H1 (cell line): ENCODE measurements around the gene CASP3. TPM values are rescaled to one million over a fixed set of nuclear protein-coding genes. Genes with fewer than 3 reads are reported as not detected.

ENCODE experiments used
- CTCF ChIA-PET: fragments of 300-600 bp; sonication (Branson Sonifier 250); formaldehyde crosslinking; loops from one replicate; lab custom pipeline; 2021; ENCODE audit not compliant: partially characterized antibody; lab: Charles Lee
- POLR2A ChIA-PET: fragments of 300-600 bp; sonication (Branson Sonifier 250); formaldehyde crosslinking; loops from one replicate; lab custom pipeline; 2021; ENCODE audit warnings: inconsistent platforms; ENCODE audit not compliant: partially characterized antibody; lab: Charles Lee
- DNase-seq, 2 experiments: peaks; one replicate each; pipeline versions ENCODE4 v3.0.0 to v3.0.0-alpha.2; 2010 to 2022; ENCODE audit warnings: low spot score in 2 of 2, low read depth in 1 of 2, mixed read lengths in 1 of 2
- FAIRE-seq: peaks from 2 replicates; lab custom pipeline; 2011; peaks lifted over from hg19 to GRCh38; lab: Jason Lieb, UNC
- H2AFZ ChIP-seq: 2 replicates; pipeline ENCODE4 v1.8.1; 2012; ENCODE audit warnings: low read length, inconsistent platforms
- H2AK5ac ChIP-seq: 2 replicates; pipeline ENCODE4 v1.6.1; 2013; ENCODE audit warnings: low read depth, low read length
- H2BK120ac ChIP-seq: replicated peaks from 2 replicates; pipeline ENCODE3; 2013; ENCODE audit warnings: low read depth, low read length, inconsistent platforms
- H2BK12ac ChIP-seq: 2 replicates; pipeline ENCODE4 v1.6.1; 2013; ENCODE audit warnings: low read depth, low read length
- H2BK15ac ChIP-seq: 2 replicates; pipeline ENCODE4 v1.6.1; 2013; ENCODE audit warnings: low read length
- H2BK20ac ChIP-seq: 2 replicates; pipeline ENCODE4 v1.6.1; 2013; ENCODE audit warnings: low read length
- H2BK5ac ChIP-seq: 2 replicates; pipeline ENCODE4 v1.6.1; 2013; ENCODE audit warnings: low read depth, low read length
- H3K14ac ChIP-seq: 2 replicates; pipeline ENCODE4 v1.6.1; 2013; ENCODE audit warnings: inconsistent platforms; ENCODE audit not compliant: insufficient read length
- H3K18ac ChIP-seq: 2 replicates; pipeline ENCODE4 v1.6.1; 2013; ENCODE audit warnings: low read length; ENCODE audit errors: extremely low read depth
- H3K23ac ChIP-seq: 2 replicates; pipeline ENCODE4 v1.6.1; 2013; ENCODE audit warnings: inconsistent platforms; ENCODE audit not compliant: insufficient read length
- H3K23me2 ChIP-seq: 2 replicates; pipeline ENCODE4 v1.6.1; 2013; ENCODE audit warnings: low read depth, low read length
- H3K27ac ChIP-seq: 2 replicates; pipeline ENCODE4 v1.6.1; 2011; ENCODE audit warnings: low read depth, low read length, inconsistent platforms
- H3K27me3 ChIP-seq, 4 experiments: replicated peaks in 1 of 4; 1 replicate in 1 of 4; 2 replicates in 3 of 4; pipeline versions ENCODE4 v1.6.1 to v1.8.1; 2011 to 2013; ENCODE audit warnings: low read length in 3 of 4, mild to moderate bottlenecking in 3 of 4, inconsistent platforms in 2 of 4, mixed read lengths in 2 of 4, moderate library complexity in 1 of 4; ENCODE audit not compliant: control insufficient read depth in 3 of 4, insufficient read depth in 3 of 4; ENCODE audit errors: extremely low read depth in 1 of 4
- H3K36me3 ChIP-seq, 4 experiments: 2 replicates each; pipeline versions ENCODE4 v1.6.1 to v1.8.1; 2011 to 2013; ENCODE audit warnings: mild to moderate bottlenecking in 4 of 4, low read length in 3 of 4, moderate library complexity in 2 of 4, control low read depth in 1 of 4, inconsistent platforms in 1 of 4; ENCODE audit not compliant: insufficient read depth in 4 of 4, control insufficient read depth in 2 of 4
- H3K4ac ChIP-seq: replicated peaks from 2 replicates; pipeline ENCODE3; 2013; ENCODE audit warnings: low read length, low read depth, mixed read lengths, inconsistent platforms; ENCODE audit not compliant: insufficient read length
- H3K4me1 ChIP-seq, 4 experiments: replicated peaks in 1 of 4; 1 replicate in 1 of 4; 2 replicates in 3 of 4; pipeline versions ENCODE4 v1.6.1 to v1.8.1; 2011 to 2013; ENCODE audit warnings: low read length in 3 of 4, inconsistent platforms in 2 of 4, mixed read lengths in 1 of 4; ENCODE audit not compliant: insufficient read depth in 4 of 4, control insufficient read depth in 3 of 4
- H3K4me2 ChIP-seq, 2 experiments: 2 replicates each; pipeline versions ENCODE4 v1.6.1 to v1.8.1; 2011 to 2013; ENCODE audit warnings: low read depth in 2 of 2, low read length in 2 of 2, control low read depth in 1 of 2, inconsistent platforms in 1 of 2, mild to moderate bottlenecking in 1 of 2; ENCODE audit not compliant: insufficient read depth in 1 of 2
- H3K4me3 ChIP-seq, 4 experiments: fragments of 200-600, 300-600 bp in 1 of 4; sonication (generic), shearing (Covaris generic), sonication (Bioruptor Twin) in 1 of 4; 2 replicates each; pipeline versions ENCODE4 v1.5.1 to v1.8.1; 2011 to 2016; ENCODE audit warnings: low read length in 4 of 4, low read depth in 3 of 4, control low read depth in 2 of 4, inconsistent platforms in 2 of 4, mild to moderate bottlenecking in 2 of 4, mixed read lengths in 1 of 4, moderate library complexity in 1 of 4; ENCODE audit not compliant: insufficient read depth in 2 of 4; ENCODE audit errors: extremely low read depth in 1 of 4
- H3K56ac ChIP-seq: replicated peaks from 2 replicates; pipeline ENCODE3; 2013; ENCODE audit warnings: low read depth, mild to moderate bottlenecking, mixed read lengths, low read length, inconsistent platforms; ENCODE audit not compliant: insufficient read length
- H3K79me1 ChIP-seq: 2 replicates; pipeline ENCODE4 v1.6.1; 2013; ENCODE audit warnings: low read depth, low read length, control low read depth
- H3K79me2 ChIP-seq, 2 experiments: 2 replicates each; pipeline versions ENCODE4 v1.6.1 to v1.8.1; 2012 to 2013; ENCODE audit warnings: low read length in 2 of 2, mild to moderate bottlenecking in 2 of 2, inconsistent platforms in 1 of 2; ENCODE audit not compliant: insufficient read depth in 2 of 2, control insufficient read depth in 1 of 2
- H3K9ac ChIP-seq, 4 experiments: replicated peaks in 1 of 4; 1 replicate in 1 of 4; 2 replicates in 3 of 4; pipeline versions ENCODE4 v1.6.1 to v1.8.1; 2011 to 2013; ENCODE audit warnings: low read depth in 3 of 4, low read length in 3 of 4, control low read depth in 2 of 4, mild to moderate bottlenecking in 2 of 4, moderate library complexity in 2 of 4, inconsistent platforms in 1 of 4; ENCODE audit errors: extremely low read depth in 1 of 4
- H3K9me3 ChIP-seq, 2 experiments: 2 replicates each; pipeline versions ENCODE4 v1.6.1 to v1.8.1; 2012 to 2013; ENCODE audit warnings: mild to moderate bottlenecking in 2 of 2, moderate library complexity in 2 of 2, control low read depth in 1 of 2, inconsistent platforms in 1 of 2, low read depth in 1 of 2, low read length in 1 of 2, mixed read lengths in 1 of 2; ENCODE audit not compliant: insufficient read depth in 2 of 2
- H4K20me1 ChIP-seq, 2 experiments: replicated peaks in 1 of 2; 2 replicates each; pipeline versions ENCODE3 to v1.8.1; 2011 to 2013; ENCODE audit warnings: inconsistent platforms in 2 of 2, low read length in 2 of 2, mild to moderate bottlenecking in 1 of 2; ENCODE audit not compliant: insufficient read depth in 2 of 2, control insufficient read depth in 1 of 2
- H4K5ac ChIP-seq: 2 replicates; pipeline ENCODE4 v1.6.1; 2013; ENCODE audit warnings: low read length, low read depth, mixed read lengths, inconsistent platforms; ENCODE audit not compliant: insufficient read length
- H4K8ac ChIP-seq: 2 replicates; pipeline ENCODE4 v1.8.0; 2013; ENCODE audit warnings: mild to moderate bottlenecking, moderate library complexity, low read length, inconsistent platforms; ENCODE audit not compliant: insufficient read depth; ENCODE audit errors: extremely low read depth
- H4K91ac ChIP-seq: replicated peaks from 2 replicates; pipeline ENCODE3; 2013; ENCODE audit warnings: low read length, mixed read lengths, inconsistent platforms; ENCODE audit not compliant: insufficient read length
- CBX5 ChIP-seq: fragments of 300-800, 300-1000 bp; sonication (generic); IDR thresholded peaks from 2 replicates; pipeline ENCODE4 v1.7.1; 2016; ENCODE audit warnings: antibody characterized with exemption, low read length, low read depth
- EGR1 ChIP-seq: IDR thresholded peaks from 2 replicates; pipeline ENCODE4 v1.6.1; 2011; ENCODE audit warnings: low read depth, low read length, borderline replicate concordance
- EZH2 ChIP-seq: fragments of 200-600 bp; sonication (generic); IDR thresholded peaks from 2 replicates; pipeline ENCODE4 v1.7.1; 2012; ENCODE audit warnings: low read depth, mild to moderate bottlenecking, moderate library complexity, low read length, inconsistent platforms; ENCODE audit not compliant: severe bottlenecking
- FOSL1 ChIP-seq: IDR thresholded peaks from 2 replicates; pipeline ENCODE4 v1.6.1; 2011; ENCODE audit warnings: mild to moderate bottlenecking, low read depth, low read length, moderate library complexity; ENCODE audit not compliant: insufficient read depth
- HDAC6 ChIP-seq: IDR thresholded peaks from one replicate; pipeline ENCODE4 v1.7.1; 2012; ENCODE audit warnings: low read depth, mild to moderate bottlenecking, inconsistent platforms, low read length, moderate library complexity
- JUN ChIP-seq: IDR thresholded peaks from 2 replicates; pipeline ENCODE4 v1.6.1; 2011; ENCODE audit warnings: low read depth, mild to moderate bottlenecking, improper control_type of control experiment, low read length
- KDM5A ChIP-seq: fragments of 200-600 bp; IDR thresholded peaks from 2 replicates; pipeline ENCODE4 v1.7.1; 2012; ENCODE audit warnings: mild to moderate bottlenecking, low read length, inconsistent platforms, mixed read lengths
- NANOG ChIP-seq: IDR thresholded peaks from 2 replicates; pipeline ENCODE4 v1.6.1; 2011; ENCODE audit warnings: low read length, low read depth, mild to moderate bottlenecking, inconsistent platforms; ENCODE audit not compliant: insufficient read depth, poor library complexity, severe bottlenecking
- SAP30 ChIP-seq: fragments of 300-600 bp; sonication (generic); IDR thresholded peaks from 2 replicates; pipeline ENCODE4 v1.7.1; 2012; ENCODE audit warnings: low read length, moderate library complexity, mild to moderate bottlenecking, inconsistent platforms; ENCODE audit not compliant: insufficient read depth, insufficient replicate concordance
- SP1 ChIP-seq: IDR thresholded peaks from 2 replicates; pipeline ENCODE4 v1.6.1; 2011; ENCODE audit warnings: low read depth, low read length
- SP4 ChIP-seq: IDR thresholded peaks from 2 replicates; pipeline ENCODE4 v1.6.1; 2012; ENCODE audit warnings: low read length, inconsistent platforms
- TAF7 ChIP-seq: optimal IDR thresholded peaks from 2 replicates; pipeline ENCODE3; 2011; ENCODE audit warnings: low read depth, mild to moderate bottlenecking, inconsistent platforms, low read length, moderate library complexity, borderline replicate concordance
- TEAD4 ChIP-seq: IDR thresholded peaks from 2 replicates; pipeline ENCODE4 v1.6.1; 2012; ENCODE audit warnings: low read depth, low read length, inconsistent platforms, mixed read lengths
- WGBS, 2 experiments: shearing (Covaris generic) in 1 of 2; methylation state at CpG; one replicate each; pipeline versions ENCODE4 v1.1.6 to v1.1.7; 2013 to 2015; ENCODE audit warnings: low lambda C conversion rate in 2 of 2, mixed read lengths in 2 of 2, inconsistent platforms in 1 of 2, low coverage in 1 of 2, missing lambda C conversion rate in 1 of 2; ENCODE audit not compliant: insufficient replicate concordance in 2 of 2, insufficient coverage in 1 of 2, insufficient read length in 1 of 2; ENCODE audit errors: extremely low coverage in 1 of 2, missing lambda C conversion rate in 1 of 2; 5-methylcytosine and 5-hydroxymethylcytosine counted together
- polyA plus RNA-seq, 7 experiments: library from polyadenylated mRNA; depleted of rRNA in 3 of 7; stranded (reverse) in 5 of 7; unstranded in 2 of 7; fragments of >200 nt in 5 of 7; fragments of 200-250 nt in 2 of 7; gene quantifications; 1 replicate in 5 of 7; 2 replicates in 1 of 7; 4 replicates in 1 of 7; pipeline versions ENCODE4 v1.2.1 to v1.2.3, GENCODE V29; 2011 to 2013; ENCODE audit warnings: missing spikeins in 2 of 7, mixed read lengths in 2 of 7
- total RNA-seq: library from RNA; stranded (reverse); fragmentation: NEBNext Ultra II Directional; extraction: Animal tissue kit (Norgen Biotek cat#: 25700); gene quantifications from 2 replicates; pipeline ENCODE4 v1.2.1, GENCODE V29; 2021

CASP3 gene
- total and polyA plus RNA-seq, 2 of the 8 experiments (the other 6 are each of a cell fraction or from before 2014, with no cell fraction given): 27.8 to 82.5 TPM

DNA sequence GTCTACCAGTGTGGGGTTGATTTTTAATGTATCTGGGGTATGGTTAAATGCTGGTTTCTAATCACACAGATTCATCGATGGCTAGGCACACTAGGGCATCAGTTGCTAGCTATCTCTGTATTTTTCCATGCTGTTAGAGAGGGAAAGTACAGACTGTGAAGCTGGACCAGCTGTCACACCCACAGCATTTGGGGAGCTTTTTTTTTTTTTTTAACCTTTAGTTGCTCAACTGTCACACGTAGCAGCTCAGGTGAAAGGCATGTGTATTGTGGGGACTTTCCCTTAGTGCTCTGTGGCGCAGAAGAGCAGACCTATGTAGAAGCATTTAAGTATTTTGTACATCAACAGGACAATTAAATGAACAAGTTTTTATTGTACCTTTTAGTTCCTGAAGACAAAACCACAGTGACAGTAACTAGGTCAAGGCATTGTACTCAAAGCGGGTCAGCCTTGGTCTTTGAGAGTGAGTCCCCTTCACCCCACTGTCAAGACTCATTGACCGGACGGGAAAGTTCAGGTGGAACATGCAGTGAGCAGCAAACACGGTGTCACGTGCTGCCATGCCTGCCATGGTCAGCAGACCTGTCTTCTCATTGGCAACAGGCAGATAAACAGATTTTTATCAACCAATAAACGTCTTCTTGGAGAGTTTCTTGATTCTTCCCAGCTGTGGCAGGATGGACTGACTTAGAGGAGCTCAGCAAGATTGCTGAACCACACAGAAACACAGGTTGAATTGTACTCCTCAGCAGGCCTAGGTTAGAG lies 65.3 kb downstream of the CASP3 start:
- Histone ChIP-seq H3K27me3 (no peaks in the 10 kb centered on the region), H2AFZ (no peak overlapping the region), H3K23me2 (no peaks in the 10 kb centered on the region), H4K5ac (no peak overlapping the region), H4K20me1 (no peaks in the 10 kb centered on the region), H3K4me2 (no peak overlapping the region), H2BK12ac (0 out of 2 replicates have a peak overlapping the region, but pooled peaks have one; percentile 68), H4K8ac (no peak overlapping the region), H3K14ac (no peak overlapping the region), H3K79me1 (no peaks in the 10 kb centered on the region), H2BK15ac (no peak overlapping the region), H3K9me3 (peaks cover 4 to 10% of the 10 kb centered on the region in 2 experiments; a peak in 2 of 4 replicates), H3K9ac (no peak overlapping the region), H3K79me2 (no peaks in the 10 kb centered on the region), H2AK5ac (no peak overlapping the region), H3K4me3 (no peak overlapping the region), H3K4me1 (no peaks in the 10 kb centered on the region), H3K18ac (no peak overlapping the region), H2BK5ac (no peak overlapping the region), H4K91ac (no peak overlapping the region), H3K36me3 (no peaks in the 10 kb centered on the region), H3K56ac (no peak overlapping the region), H3K27ac (no peak overlapping the region), H2BK20ac (no peak overlapping the region), H3K23ac (no peak overlapping the region), H2BK120ac (no peak overlapping the region), H3K4ac (no peak overlapping the region)
- DNase-seq (no peak), FAIRE-seq (no peak)
- CTCF ChIA-PET: interaction anchor here (0.6 to 1.5 kb wide), 2 partner anchors 77 to 319 kb away, joined by 3 read pairs; no protein-coding TSS in a partner anchor
- WGBS, 2 experiments: 91% methylated on average over 9 of the region's 9 CpGs; no CpG with 5 or more reads in 1 of the 2 experiments
- POLR2A ChIA-PET: interaction anchor here (0.6 kb wide), 1 partner anchor 697 kb away, joined by 4 read pairs; no protein-coding TSS in a partner anchor
- TF ChIP-seq HDAC6: no peak
- no peak for TF ChIP-seq TEAD4
- TF ChIP-seq TAF7: no peak
- TF ChIP-seq CBX5: no peak
- no peak for TF ChIP-seq EZH2
- TF ChIP-seq JUN: no peak
- TF ChIP-seq KDM5A: no peak
- TF ChIP-seq NANOG: no peak
- TF ChIP-seq FOSL1: no peak
- no peak for TF ChIP-seq SP1
- TF ChIP-seq SAP30: no peak
- TF ChIP-seq SP4: no peak
- TF ChIP-seq EGR1: no peak
